H9 (cell line): ENCODE results near the gene NEDD4L. TPM values are rescaled to one million over a fixed set of nuclear protein-coding genes. Genes with fewer than 3 reads are reported as not detected.

Experiments used
- DNase-seq: peaks from one replicate; pipeline ENCODE4 v3.0.0-alpha.2; 2017
- H2AFZ ChIP-seq: one replicate; pipeline ENCODE4 v1.6.1; 2013; ENCODE audit warnings: mild to moderate bottlenecking, low read length, control low read depth, moderate library complexity
- H2AK5ac ChIP-seq: 2 replicates; pipeline ENCODE4 v1.6.1; 2013; ENCODE audit warnings: low read length, control low read depth, mixed read lengths; ENCODE audit not compliant: insufficient read length
- H2BK120ac ChIP-seq: one replicate; pipeline ENCODE4 v1.6.1; 2013; ENCODE audit warnings: low read depth, mild to moderate bottlenecking, low read length, control low read depth, inconsistent platforms; ENCODE audit not compliant: poor library complexity, severe bottlenecking
- H2BK12ac ChIP-seq: 2 replicates; pipeline ENCODE4 v1.6.1; 2013; ENCODE audit warnings: low read length, control low read depth, mixed read lengths, low read depth; ENCODE audit not compliant: insufficient read length
- H2BK15ac ChIP-seq: 2 replicates; pipeline ENCODE4 v1.6.1; 2013; ENCODE audit warnings: low read depth, low read length, control low read depth
- H2BK20ac ChIP-seq: one replicate; pipeline ENCODE4 v1.6.1; 2013; ENCODE audit warnings: low read depth, mild to moderate bottlenecking, low read length, control low read depth, inconsistent platforms; ENCODE audit not compliant: poor library complexity, severe bottlenecking
- H2BK5ac ChIP-seq: 2 replicates; pipeline ENCODE4 v1.6.1; 2013; ENCODE audit warnings: low read length, control low read depth, mixed read lengths; ENCODE audit not compliant: insufficient read length
- H3K14ac ChIP-seq: 2 replicates; pipeline ENCODE4 v1.6.1; 2013; ENCODE audit warnings: low read length, control low read depth; ENCODE audit not compliant: insufficient read depth
- H3K18ac ChIP-seq: 2 replicates; pipeline ENCODE4 v1.6.1; 2013; ENCODE audit warnings: low read depth, mild to moderate bottlenecking, mixed read lengths, low read length, control low read depth; ENCODE audit not compliant: insufficient read length
- H3K23ac ChIP-seq: 2 replicates; pipeline ENCODE4 v1.6.1; 2013; ENCODE audit warnings: low read length, control low read depth, mixed read lengths, low read depth; ENCODE audit not compliant: insufficient read length
- H3K23me2 ChIP-seq: 2 replicates; pipeline ENCODE4 v1.6.1; 2013; ENCODE audit warnings: low read depth, mild to moderate bottlenecking, mixed read lengths, low read length, control low read depth; ENCODE audit not compliant: insufficient read length, poor library complexity, severe bottlenecking
- H3K27ac ChIP-seq: 2 replicates; pipeline ENCODE4 v1.5.1; 2013; ENCODE audit warnings: low read length, control low read depth, mixed read lengths, low read depth; ENCODE audit not compliant: insufficient read length
- H3K27me3 ChIP-seq: 2 replicates; pipeline ENCODE4 v1.6.1; 2013; ENCODE audit warnings: low read length, control low read depth, inconsistent platforms; ENCODE audit not compliant: insufficient read depth
- H3K4ac ChIP-seq: 2 replicates; pipeline ENCODE4 v1.6.1; 2013; ENCODE audit warnings: low read depth, mild to moderate bottlenecking, control low read depth, inconsistent platforms, low read length, moderate library complexity
- H3K4me1 ChIP-seq: 2 replicates; pipeline ENCODE4 v1.6.1; 2013; ENCODE audit warnings: low read length, control low read depth, inconsistent platforms; ENCODE audit not compliant: insufficient read depth
- H3K4me2 ChIP-seq: 2 replicates; pipeline ENCODE4 v1.6.1; 2013; ENCODE audit warnings: low read length, control low read depth, mixed read lengths; ENCODE audit not compliant: insufficient read length, insufficient read depth
- H3K56ac ChIP-seq: 2 replicates; pipeline ENCODE4 v1.6.1; 2013; ENCODE audit warnings: low read depth, mild to moderate bottlenecking, mixed read lengths, low read length, control low read depth; ENCODE audit not compliant: insufficient read length
- H3K79me1 ChIP-seq: 2 replicates; pipeline ENCODE4 v1.6.1; 2013; ENCODE audit warnings: low read depth, mild to moderate bottlenecking, moderate library complexity, low read length, control low read depth, inconsistent platforms; ENCODE audit not compliant: insufficient read depth, poor library complexity, severe bottlenecking
- H3K79me2 ChIP-seq: 2 replicates; pipeline ENCODE4 v1.6.1; 2013; ENCODE audit warnings: low read length, control low read depth, inconsistent platforms; ENCODE audit not compliant: insufficient read depth
- H3K9ac ChIP-seq: 2 replicates; pipeline ENCODE4 v1.6.1; 2013; ENCODE audit warnings: low read length, control low read depth, mixed read lengths; ENCODE audit not compliant: insufficient read length; ENCODE audit errors: extremely low read depth
- H3K9me3 ChIP-seq: one replicate; pipeline ENCODE4 v1.6.1; 2013; ENCODE audit warnings: low read depth, low read length, inconsistent platforms; ENCODE audit not compliant: control insufficient read depth
- H3T11ph ChIP-seq: one replicate; pipeline ENCODE4 v1.6.1; 2013; ENCODE audit warnings: mild to moderate bottlenecking, low read length, control low read depth, inconsistent platforms
- H4K20me1 ChIP-seq: one replicate; pipeline ENCODE4 v1.6.1; 2013; ENCODE audit not compliant: control insufficient read depth, insufficient read length, insufficient read depth
- H4K5ac ChIP-seq: 2 replicates; pipeline ENCODE4 v1.6.1; 2013; ENCODE audit warnings: low read depth, mild to moderate bottlenecking, mixed read lengths, low read length, control low read depth; ENCODE audit not compliant: insufficient read length
- H4K8ac ChIP-seq: replicated peaks from 2 replicates; pipeline ENCODE4 v1.6.1; 2013; ENCODE audit warnings: low read length, control low read depth, mixed read lengths, low read depth; ENCODE audit not compliant: insufficient read length
- H4K91ac ChIP-seq: 2 replicates; pipeline ENCODE4 v1.6.1; 2013; ENCODE audit warnings: low read depth, mild to moderate bottlenecking, moderate library complexity, mixed read lengths, low read length, control low read depth; ENCODE audit not compliant: insufficient read length
- H3K27ac Mint-ChIP-seq, 3 experiments: 2 replicates in 2 of 3; 3 replicates in 1 of 3; pipeline ENCODE4 v1.8.0; 2020 to 2021; ENCODE audit warnings: mixed read lengths in 3 of 3, mild to moderate bottlenecking in 1 of 3, moderate library complexity in 1 of 3
- H3K27me3 Mint-ChIP-seq: 2 replicates; pipeline ENCODE4 v1.8.0; 2021; ENCODE audit warnings: low read depth, mild to moderate bottlenecking, moderate library complexity, mixed read lengths
- H3K36me3 Mint-ChIP-seq, 3 experiments: 2 replicates in 2 of 3; 3 replicates in 1 of 3; pipeline ENCODE4 v1.8.0; 2020 to 2021; ENCODE audit warnings: low read depth in 3 of 3, mixed read lengths in 3 of 3; ENCODE audit not compliant: insufficient read depth in 1 of 3
- H3K4me1 Mint-ChIP-seq, 2 experiments: 2 replicates each; pipeline ENCODE4 v1.8.0; 2020; ENCODE audit warnings: mixed read lengths in 2 of 2
- H3K4me3 Mint-ChIP-seq, 2 experiments: 2 replicates in 1 of 2; 3 replicates in 1 of 2; pipeline ENCODE4 v1.8.0; 2020 to 2021; ENCODE audit warnings: mild to moderate bottlenecking in 2 of 2, mixed read lengths in 2 of 2, moderate library complexity in 1 of 2
- H3K9me3 Mint-ChIP-seq, 2 experiments: 2 replicates in 1 of 2; 3 replicates in 1 of 2; pipeline ENCODE4 v1.8.0; 2020; ENCODE audit warnings: mild to moderate bottlenecking in 2 of 2, mixed read lengths in 2 of 2, moderate library complexity in 1 of 2
- CTCF ChIP-seq: fragments of 200-600 bp; sonication (generic); conservative IDR thresholded peaks from 3 replicates; pipeline ENCODE4 v1.8.0; 2021; ENCODE audit warnings: antibody characterized with exemption, mild to moderate bottlenecking
- WGBS: extraction: QIAGEN DNeasy Blood & Tissue Kit; methylation state at CpG from one replicate; pipeline ENCODE4 v1.1.7; 2013; ENCODE audit warnings: missing lambda C conversion rate, low lambda C conversion rate, mixed read lengths; ENCODE audit not compliant: insufficient read length; ENCODE audit errors: extremely low coverage; 5-methylcytosine and 5-hydroxymethylcytosine counted together
- total RNA-seq: library from RNA; stranded (reverse); gene quantifications from 2 replicates; pipeline ENCODE4 v1.2.1, GENCODE V29; 2021

Gene NEDD4L
- total RNA-seq, 1 experiment from 2014 or later = 76.3 TPM

DNA sequence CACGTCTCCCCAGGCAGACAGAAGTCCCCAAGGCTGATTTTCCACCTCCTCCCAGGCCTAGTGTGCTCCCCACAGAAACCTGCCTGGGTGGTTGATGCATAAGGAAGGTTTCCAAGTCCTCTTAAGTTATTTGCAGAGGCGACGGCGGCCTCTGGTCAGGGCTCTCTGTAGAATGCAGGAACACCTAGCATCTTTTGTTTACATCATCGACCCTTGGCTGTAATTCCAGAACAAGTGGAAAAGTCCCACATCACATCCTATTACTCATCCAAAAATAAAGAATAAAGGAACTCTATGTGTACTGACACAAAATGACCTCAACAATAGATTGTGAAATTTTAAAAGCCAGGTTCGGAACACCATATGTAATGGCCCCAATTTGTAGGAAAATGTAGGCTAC, 373.7 kb downstream of the NEDD4L start:
- no peaks in the 10 kb centered on the region; a peak in 1 of 5 replicates for H3K9me3 Mint-ChIP-seq
- Histone ChIP-seq H2BK5ac (no peak overlapping the region), H3K18ac (no peak overlapping the region), H4K8ac (no peak overlapping the region), H4K91ac (no peak overlapping the region), H3K79me2 (no peaks in the 10 kb centered on the region), H2BK120ac (no peak overlapping the region), H2AK5ac (no peak overlapping the region), H3K14ac (no peak overlapping the region), H3K27me3 (no peaks in the 10 kb centered on the region), H2AFZ (no peak overlapping the region), H4K20me1 (no peaks in the 10 kb centered on the region), H3K9me3 (no peaks in the 10 kb centered on the region), H4K5ac (no peak overlapping the region), H2BK12ac (no peak overlapping the region), H3K4me2 (no peak overlapping the region), H2BK15ac (no peak overlapping the region), H3K9ac (no peak overlapping the region), H3K4ac (no peak overlapping the region), H3K79me1 (no peaks in the 10 kb centered on the region), H3K56ac (no peak overlapping the region), H3T11ph (no peak overlapping the region), H3K27ac (no peak overlapping the region), H3K4me1 (no peaks in the 10 kb centered on the region), H3K23ac (no peak overlapping the region), H3K23me2 (no peaks in the 10 kb centered on the region), H2BK20ac (no peak overlapping the region)
- WGBS = no CpG with 5 or more reads among the region's 6 CpGs
- no peak overlapping the region for H3K4me3 Mint-ChIP-seq
- H3K27me3 Mint-ChIP-seq = peaks cover 1% of the 10 kb centered on the region; the same call in 1 of the 2 replicates
- no peak for DNase-seq
- H3K36me3 Mint-ChIP-seq = no peaks in the 10 kb centered on the region
- H3K4me1 Mint-ChIP-seq = no peaks in the 10 kb centered on the region
- H3K27ac Mint-ChIP-seq = no peak overlapping the region
- TF ChIP-seq CTCF = no peak
